Esophagus squamous epithelium (tissue), 4 donors: ENCODE data around the gene KLHL8.

Experiments used
- POLR2A ChIP-seq, 4 donors: fragments of 450-650 bp; IDR thresholded peaks; one replicate each; pipeline ENCODE4 v1.6.1; 2017; ENCODE audit warnings: antibody characterized with exemption in 4 of 4, mild to moderate bottlenecking in 4 of 4, moderate library complexity in 3 of 4
- TF ChIP-seq, protein P1 (sequence below), 6 experiments: fragments of 450-650 bp in 4 of 6; fragments of 200-600 bp in 2 of 6; sonication (generic) in 2 of 6; IDR thresholded peaks; one replicate each; pipeline ENCODE4 v1.5.1; 2016 to 2019; ENCODE audit warnings: antibody characterized with exemption in 6 of 6, mild to moderate bottlenecking in 4 of 6, moderate library complexity in 4 of 6

DNA sequence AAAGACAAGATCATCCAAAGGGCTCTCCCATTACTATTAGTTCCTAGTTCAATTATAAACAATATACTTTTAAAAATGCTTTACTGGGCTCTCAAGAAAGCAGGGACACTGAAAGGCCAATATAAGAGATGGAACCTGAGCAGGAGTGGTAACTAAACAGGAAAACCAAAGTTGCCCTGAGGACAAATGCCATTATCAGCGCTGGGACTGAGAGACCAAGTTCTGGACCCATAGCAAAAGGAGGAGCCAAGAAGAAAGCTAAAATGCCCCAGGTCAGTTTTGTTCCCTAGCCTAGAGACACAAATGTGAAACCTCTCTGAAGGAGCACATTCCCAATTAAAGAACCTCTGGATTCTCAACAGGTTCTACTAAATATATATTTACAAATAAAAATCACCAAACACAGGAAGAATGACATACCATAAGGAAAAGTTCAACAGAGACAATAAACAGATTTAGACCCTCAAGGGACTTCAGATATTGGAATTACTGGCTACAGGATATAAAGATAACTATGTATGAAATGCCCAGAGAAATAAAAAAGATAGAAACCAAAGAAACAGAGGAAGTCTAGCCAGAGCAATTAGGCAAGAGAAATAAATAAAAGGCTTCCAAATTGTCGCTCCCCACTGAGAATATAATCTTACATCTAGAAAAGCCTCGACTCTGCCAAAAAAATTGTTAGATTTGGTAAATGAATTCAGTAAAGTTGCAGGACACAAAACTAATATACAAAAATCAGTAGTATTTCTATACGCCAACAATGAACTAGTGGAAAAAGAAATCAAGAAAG is 67.1 kb downstream of the KLHL8 start:
- TF ChIP-seq, protein P1, sequence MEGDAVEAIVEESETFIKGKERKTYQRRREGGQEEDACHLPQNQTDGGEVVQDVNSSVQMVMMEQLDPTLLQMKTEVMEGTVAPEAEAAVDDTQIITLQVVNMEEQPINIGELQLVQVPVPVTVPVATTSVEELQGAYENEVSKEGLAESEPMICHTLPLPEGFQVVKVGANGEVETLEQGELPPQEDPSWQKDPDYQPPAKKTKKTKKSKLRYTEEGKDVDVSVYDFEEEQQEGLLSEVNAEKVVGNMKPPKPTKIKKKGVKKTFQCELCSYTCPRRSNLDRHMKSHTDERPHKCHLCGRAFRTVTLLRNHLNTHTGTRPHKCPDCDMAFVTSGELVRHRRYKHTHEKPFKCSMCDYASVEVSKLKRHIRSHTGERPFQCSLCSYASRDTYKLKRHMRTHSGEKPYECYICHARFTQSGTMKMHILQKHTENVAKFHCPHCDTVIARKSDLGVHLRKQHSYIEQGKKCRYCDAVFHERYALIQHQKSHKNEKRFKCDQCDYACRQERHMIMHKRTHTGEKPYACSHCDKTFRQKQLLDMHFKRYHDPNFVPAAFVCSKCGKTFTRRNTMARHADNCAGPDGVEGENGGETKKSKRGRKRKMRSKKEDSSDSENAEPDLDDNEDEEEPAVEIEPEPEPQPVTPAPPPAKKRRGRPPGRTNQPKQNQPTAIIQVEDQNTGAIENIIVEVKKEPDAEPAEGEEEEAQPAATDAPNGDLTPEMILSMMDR (IDR thresholded peaks at IDR 0.05), result no peak
- no peak for TF ChIP-seq POLR2A (IDR thresholded peaks at IDR 0.05)
